Transverse colon (tissue), 4 donors: ENCODE results near the gene SLC2A13. TPM values are rescaled to one million over a fixed set of nuclear protein-coding genes. Genes with fewer than 3 reads are reported as not detected.
"Not testable (repeated sequence)": the region's sequence is repeated elsewhere in the genome, so short reads cannot be mapped to it uniquely, and the experiment has no call there.

ENCODE experiments used
- DNase-seq: peaks from one replicate; pipeline ENCODE4 v3.0.0-alpha.2; 2019
- H3K27ac ChIP-seq, 4 donors: fragments of 200-600 bp; sonication (generic); 2 replicates each; pipeline ENCODE4 v1.5.1; 2016 to 2018; ENCODE audit warnings: inconsistent platforms in 4 of 4
- H3K27me3 ChIP-seq: fragments of 200-600 bp; sonication (generic); 2 replicates; pipeline ENCODE4 v1.5.1; 2017; ENCODE audit warnings: inconsistent platforms
- H3K36me3 ChIP-seq, 4 donors: fragments of 200-600 bp; sonication (generic); 2 replicates each; pipeline ENCODE4 v1.5.1; 2017 to 2019; ENCODE audit warnings: inconsistent platforms in 4 of 4
- H3K4me1 ChIP-seq, 4 donors: fragments of 200-600 bp; sonication (generic); 2 replicates each; pipeline ENCODE4 v1.5.1; 2017 to 2020; ENCODE audit warnings: inconsistent platforms in 4 of 4
- H3K4me3 ChIP-seq, 4 donors: fragments of 200-600 bp; sonication (generic); 1 replicate in 1 of 4; 2 replicates in 3 of 4; pipeline versions ENCODE4 v1.5.1 to v1.6.1; 2017 to 2019; ENCODE audit warnings: inconsistent platforms in 4 of 4
- H3K9me3 ChIP-seq, 2 donors: fragments of 200-600 bp; sonication (generic); 2 replicates each; pipeline ENCODE4 v1.5.1; 2017 to 2019; ENCODE audit warnings: inconsistent platforms in 2 of 2
- EP300 ChIP-seq: sonication (generic); formaldehyde crosslinking; IDR thresholded peaks from one replicate; pipeline ENCODE4 v1.6.1; 2017; ENCODE audit warnings: antibody characterized with exemption, low read depth
- POLR2A ChIP-seq: fragments of 450-650 bp; IDR thresholded peaks from one replicate; pipeline ENCODE4 v1.6.1; 2016; ENCODE audit warnings: antibody characterized with exemption, mild to moderate bottlenecking, moderate library complexity
- POLR2AphosphoS5 ChIP-seq, 3 donors: sonication (generic); formaldehyde crosslinking; IDR thresholded peaks; one replicate each; pipeline ENCODE4 v1.6.1; 2016; ENCODE audit warnings: antibody characterized with exemption in 3 of 3
- WGBS, 2 donors: methylation state at CpG; one replicate each; pipeline ENCODE4 v1.1.5; 2018; ENCODE audit warnings: low coverage in 1 of 2; 5-methylcytosine and 5-hydroxymethylcytosine counted together
- in situ Hi-C, 4 donors: fragments of 200-750 bp; cut with MboI; loops; one replicate each; pipeline versions ENCODE4 v1.15.0 to v1.15.1; 2017; ENCODE audit warnings: low sequenced_read_pairs in 3 of 4, low pct_ligation_motif_present in 1 of 4, low pct_unique_long_range_greater_than_20kb in 1 of 4
- intact Hi-C: fragments of 100-400 bp; cut with DNase I; formaldehyde crosslinking; loops from one replicate; pipeline ENCODE4 v1.15.1; 2023; ENCODE audit warnings: low total_unique reads
- total RNA-seq, 4 donors: library from RNA; depleted of rRNA; stranded (reverse); fragments of >200 nt; gene quantifications; one replicate each; pipeline ENCODE4 v1.1.0, GENCODE V29; 2016
- TF ChIP-seq, protein P1 (sequence below), 5 experiments: fragments of 200-600 bp in 3 of 5; fragments of 450-650 bp in 2 of 5; sonication (generic) in 3 of 5; IDR thresholded peaks; 1 replicate in 2 of 5; 2 replicates in 3 of 5; pipeline ENCODE4 v1.5.1; 2016 to 2017; ENCODE audit warnings: antibody characterized with exemption in 5 of 5, inconsistent platforms in 3 of 5, mild to moderate bottlenecking in 2 of 5, moderate library complexity in 1 of 5

SLC2A13 gene
- total RNA-seq, 4 donors from 2014 or later, result 31.8 to 70.7 (median 46.8) TPM

DNA sequence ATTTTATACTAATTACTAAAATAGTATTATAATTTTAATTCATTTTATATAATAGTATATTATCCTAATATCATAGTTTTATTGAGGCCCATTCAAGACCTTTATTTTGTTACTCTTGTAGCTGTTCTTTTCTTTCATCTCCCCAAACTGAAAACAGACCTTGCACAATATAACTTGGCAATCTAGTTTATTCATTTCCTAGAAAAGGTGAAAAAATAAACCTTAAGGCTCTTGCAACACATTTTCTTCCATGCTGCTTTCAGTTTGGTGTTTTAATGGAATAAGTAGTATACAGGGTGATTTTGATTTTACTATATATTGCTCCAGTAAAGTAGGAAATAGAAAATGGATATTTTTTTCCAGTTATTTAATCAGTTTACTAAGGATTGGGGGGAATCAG lies 174.0 kb downstream of the SLC2A13 start:
- Histone ChIP-seq H3K4me1 (peaks cover 0 to 25% (median 8%) of the 10 kb centered on the region in 4 donors), H3K27me3 (no peaks in the 10 kb centered on the region), H3K27ac (no peak overlapping the region), H3K9me3 (no peaks in the 10 kb centered on the region), H3K4me3 (no peak overlapping the region), H3K36me3 (no peaks in the 10 kb centered on the region)
- DNase-seq, result no peak
- intact Hi-C loops (no loop called here), in situ Hi-C loops (no loop called here)
- TF ChIP-seq POLR2A, result no peak
- TF ChIP-seq POLR2AphosphoS5 (IDR thresholded peaks at IDR 0.05), result peak in 1 of 3 donors; percentile 15

DNA sequence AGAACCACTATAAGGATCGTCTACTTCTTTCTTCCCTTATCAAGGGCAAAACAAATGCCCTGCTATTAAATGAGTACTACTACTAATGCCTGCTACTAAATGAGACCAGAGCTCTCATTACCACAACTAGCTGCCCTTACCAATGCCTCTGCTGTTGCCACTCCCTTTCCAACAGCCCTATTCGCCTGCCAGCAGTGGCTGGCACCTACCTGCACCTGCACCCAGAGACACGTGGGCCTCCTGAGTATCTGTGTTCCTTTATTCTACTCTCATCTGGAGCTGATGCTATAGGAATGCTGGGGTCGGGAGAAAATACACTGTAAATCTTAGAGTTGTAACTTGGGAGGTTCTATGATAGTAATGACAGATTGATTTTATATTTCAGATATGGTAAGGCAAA lies 174.7 kb downstream of the SLC2A13 start:
- Histone ChIP-seq H3K4me1 (peaks cover 0 to 25% (median 8%) of the 10 kb centered on the region in 4 donors), H3K9me3 (no peaks in the 10 kb centered on the region), H3K4me3 (no peak overlapping the region), H3K27ac (no peak overlapping the region), H3K27me3 (no peaks in the 10 kb centered on the region), H3K36me3 (no peaks in the 10 kb centered on the region)
- in situ Hi-C loops (no loop called here), intact Hi-C loops (no loop called here)
- TF ChIP-seq POLR2AphosphoS5 (IDR thresholded peaks at IDR 0.05), result no peak
- no peak for TF ChIP-seq POLR2A
- TF ChIP-seq, protein P1, sequence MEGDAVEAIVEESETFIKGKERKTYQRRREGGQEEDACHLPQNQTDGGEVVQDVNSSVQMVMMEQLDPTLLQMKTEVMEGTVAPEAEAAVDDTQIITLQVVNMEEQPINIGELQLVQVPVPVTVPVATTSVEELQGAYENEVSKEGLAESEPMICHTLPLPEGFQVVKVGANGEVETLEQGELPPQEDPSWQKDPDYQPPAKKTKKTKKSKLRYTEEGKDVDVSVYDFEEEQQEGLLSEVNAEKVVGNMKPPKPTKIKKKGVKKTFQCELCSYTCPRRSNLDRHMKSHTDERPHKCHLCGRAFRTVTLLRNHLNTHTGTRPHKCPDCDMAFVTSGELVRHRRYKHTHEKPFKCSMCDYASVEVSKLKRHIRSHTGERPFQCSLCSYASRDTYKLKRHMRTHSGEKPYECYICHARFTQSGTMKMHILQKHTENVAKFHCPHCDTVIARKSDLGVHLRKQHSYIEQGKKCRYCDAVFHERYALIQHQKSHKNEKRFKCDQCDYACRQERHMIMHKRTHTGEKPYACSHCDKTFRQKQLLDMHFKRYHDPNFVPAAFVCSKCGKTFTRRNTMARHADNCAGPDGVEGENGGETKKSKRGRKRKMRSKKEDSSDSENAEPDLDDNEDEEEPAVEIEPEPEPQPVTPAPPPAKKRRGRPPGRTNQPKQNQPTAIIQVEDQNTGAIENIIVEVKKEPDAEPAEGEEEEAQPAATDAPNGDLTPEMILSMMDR (IDR thresholded peaks at IDR 0.05), result no peak
- no peak for TF ChIP-seq EP300
- DNase-seq, result peak; percentile 27
- WGBS, 2 donors, result 37 to 39% methylated on average over 4 of the region's 4 CpGs

DNA sequence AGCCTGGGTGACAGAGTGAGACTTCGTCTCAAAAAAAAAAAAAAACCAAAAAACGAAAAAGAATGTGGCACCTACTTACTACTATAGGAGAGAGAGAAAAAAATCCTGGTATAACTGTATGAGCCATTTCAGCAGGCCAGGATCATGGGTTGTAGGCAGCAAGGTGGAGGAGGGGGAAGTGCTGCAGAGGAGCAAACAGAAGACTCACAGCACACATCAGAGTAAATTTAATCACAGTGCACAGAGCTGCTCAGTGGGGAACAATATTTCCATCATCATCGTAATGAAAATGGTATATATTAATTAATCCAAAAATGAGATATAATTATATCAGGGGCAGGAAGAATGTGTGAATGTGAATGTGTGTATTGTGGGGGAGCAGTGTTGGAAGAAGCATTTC lies 175.8 kb downstream of the SLC2A13 start:
- no peak for DNase-seq
- TF ChIP-seq, protein P1 (IDR thresholded peaks at IDR 0.05), result no peak
- no peak for TF ChIP-seq POLR2AphosphoS5 (IDR thresholded peaks at IDR 0.05)
- no peak for TF ChIP-seq POLR2A
- TF ChIP-seq EP300, result no peak
- Histone ChIP-seq H3K9me3 (no peaks in the 10 kb centered on the region), H3K27me3 (no peaks in the 10 kb centered on the region), H3K4me1 (peaks cover 0 to 20% (median 8%) of the 10 kb centered on the region in 4 donors), H3K4me3 (no peak overlapping the region), H3K36me3 (no peaks in the 10 kb centered on the region), H3K27ac (no peak overlapping the region)
- 82 to 86% methylated on average over 3 of the region's 3 CpGs for WGBS, 2 donors
- intact Hi-C loops (no loop called here), in situ Hi-C loops (no loop called here)

DNA sequence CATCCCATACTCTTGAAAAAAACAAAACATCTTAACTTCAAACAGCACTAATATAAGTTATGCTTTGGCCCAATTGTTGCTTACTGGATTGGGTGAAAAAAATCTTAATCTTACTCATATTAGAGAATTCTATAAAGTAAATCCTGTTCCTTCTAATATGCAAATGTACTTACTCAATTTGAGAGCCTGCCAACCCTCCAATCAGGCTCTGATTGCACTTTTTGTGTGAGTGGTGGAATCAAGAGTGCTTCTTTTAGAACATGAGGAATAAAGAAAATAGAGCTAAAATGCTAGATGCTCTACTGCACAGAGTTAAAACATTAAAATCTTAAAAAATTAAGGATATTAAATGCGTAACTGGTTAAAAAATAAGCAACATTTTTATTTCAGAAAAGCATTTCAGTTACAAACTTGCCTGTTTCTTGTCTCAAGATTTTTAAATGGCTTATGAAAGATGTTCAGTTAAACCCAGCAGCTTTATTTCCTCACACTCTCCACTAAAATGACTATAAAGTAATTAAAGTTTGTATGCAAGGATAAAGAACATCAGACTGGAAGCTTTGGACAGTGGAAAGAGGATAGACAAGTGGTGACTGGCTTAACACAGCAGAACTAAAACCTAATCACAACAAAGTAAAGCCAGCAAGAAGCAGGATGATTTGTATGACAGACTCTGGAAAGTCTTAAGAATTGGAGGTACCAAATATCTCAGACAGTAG lies 177.5 kb downstream of the SLC2A13 start:
- H3K27me3 ChIP-seq, result no peaks in the 10 kb centered on the region
- H3K4me1 ChIP-seq, result peaks cover 0 to 20% (median 8%) of the 10 kb centered on the region in 4 donors
- H3K27ac ChIP-seq, result no peak overlapping the region
- H3K4me3 ChIP-seq, result no peak overlapping the region
- no peak for DNase-seq
- no peak for TF ChIP-seq POLR2AphosphoS5 (IDR thresholded peaks at IDR 0.05)
- no peak for TF ChIP-seq EP300
- H3K36me3 ChIP-seq, result no peaks in the 10 kb centered on the region
- intact Hi-C loops, result no loop called here
- no peaks in the 10 kb centered on the region for H3K9me3 ChIP-seq
- WGBS, 2 donors, result 81 to 85% methylated on average over 1 of the region's 1 CpG
- in situ Hi-C loops, result no loop called here

DNA sequence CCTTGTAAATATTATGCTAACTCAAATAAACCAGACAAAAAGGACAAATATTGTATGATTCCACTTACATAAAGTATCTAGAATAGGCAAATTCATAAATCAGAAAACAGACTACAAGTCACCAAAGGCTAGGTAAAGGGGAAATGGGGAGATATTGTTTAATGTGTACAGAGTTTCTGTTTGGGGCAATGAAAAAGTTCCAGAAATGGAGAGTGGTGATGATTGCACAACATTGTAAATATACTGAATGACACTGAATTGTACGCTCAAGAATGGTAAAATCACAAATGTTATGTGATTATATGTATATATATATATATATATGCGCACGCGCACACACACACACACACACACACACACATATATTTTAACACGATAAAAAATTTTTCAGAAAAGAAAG lies 182.5 kb downstream of the SLC2A13 start:
- no peak overlapping the region for H3K27ac ChIP-seq
- H3K4me1 ChIP-seq, result peaks cover 0 to 6% (median 1%) of the 10 kb centered on the region in 4 donors
- TF ChIP-seq POLR2AphosphoS5 (IDR thresholded peaks at IDR 0.05) (no peak), EP300 (no peak), POLR2A (no peak)
- TF ChIP-seq, protein P1 (IDR thresholded peaks at IDR 0.05), result no peak
- no peaks in the 10 kb centered on the region for H3K27me3 ChIP-seq
- no peaks in the 10 kb centered on the region for H3K36me3 ChIP-seq
- H3K4me3 ChIP-seq, result no peak overlapping the region
- H3K9me3 ChIP-seq, result no peaks in the 10 kb centered on the region
- in situ Hi-C loops (no loop called here), intact Hi-C loops (no loop called here)
- no peak for DNase-seq
- WGBS, 2 donors, result 53 to 59% methylated on average over 4 to 5 of the region's 5 CpGs

DNA sequence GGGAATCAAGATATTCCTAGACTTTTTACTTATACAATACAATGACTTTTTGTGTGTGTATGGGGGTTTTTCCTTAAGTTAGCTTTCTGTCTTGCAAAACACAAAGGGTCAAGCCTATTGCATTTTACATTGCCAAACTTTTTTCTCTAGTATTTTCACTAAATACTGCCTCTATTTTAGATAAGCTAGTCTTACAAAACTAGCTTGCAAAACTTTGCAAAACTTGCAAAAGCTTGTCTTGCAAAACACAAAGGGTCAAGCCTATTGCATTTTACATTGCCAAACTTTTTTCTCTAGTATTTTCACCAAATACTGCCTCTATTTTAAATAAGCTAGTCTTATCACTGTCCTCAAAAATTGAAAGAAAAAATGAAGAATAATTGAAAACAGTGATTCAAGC lies 183.3 kb downstream of the SLC2A13 start:
- H3K27ac ChIP-seq, H3K4me1 ChIP-seq, in situ Hi-C loops, H3K4me3 ChIP-seq, H3K36me3 ChIP-seq, H3K27me3 ChIP-seq, H3K9me3 ChIP-seq, intact Hi-C loops, DNase-seq: not testable (repeated sequence)
